DMS153 treated with DMSO at 0.1 percent for 48 hours (cell line): ENCODE data around the gene TTC21B.
"Not testable (repeated sequence)": the region's sequence is repeated elsewhere in the genome, so short reads cannot be mapped to it uniquely, and the experiment has no call there.

Source experiments
- DNase-seq: peaks from one replicate; lab custom pipeline; 2025; ENCODE audit not compliant: unreplicated experiment; lab: John Stamatoyannopoulos, UW

The TTC21B gene

GRCh38 chr2:165888171-165888570, 65.4 kb downstream of the TTC21B start:
- DNase-seq = no peak

GRCh38 chr2:165886487-165887146, 67.0 kb downstream of the TTC21B start:
- no peak for DNase-seq

GRCh38 chr2:165877565-165878550, 75.7 kb downstream of the TTC21B start:
- no peak for DNase-seq

- DNase-seq = no peak
Measured at GRCh38 chr2:165876712-165877111, 76.9 kb downstream of the TTC21B start.

- no peak for DNase-seq
Measured at GRCh38 chr2:165876269-165876668, 77.3 kb downstream of the TTC21B start.

- DNase-seq = peak; percentile 39
Measured at GRCh38 chr2:165874445-165875039, 79.0 kb downstream of the TTC21B start.

- DNase-seq = no peak
Measured at GRCh38 chr2:165872101-165872791, 81.3 kb downstream of the TTC21B start.

GRCh38 chr2:165871025-165871424, 82.6 kb downstream of the TTC21B start:
- DNase-seq = no peak

GRCh38 chr2:165870346-165870745, 83.2 kb downstream of the TTC21B start:
- no peak for DNase-seq

- DNase-seq = no peak
Measured at GRCh38 chr2:165868211-165868610, 85.4 kb downstream of the TTC21B start.

- no peak for DNase-seq
Measured at GRCh38 chr2:165864296-165864695, 89.3 kb downstream of the TTC21B start.

- DNase-seq = no peak
Measured at GRCh38 chr2:165863810-165864261, 89.7 kb downstream of the TTC21B start.

- not testable (repeated sequence) for DNase-seq
Measured at GRCh38 chr2:165861083-165861482, 92.5 kb downstream of the TTC21B start.

GRCh38 chr2:165859723-165860122, 93.9 kb downstream of the TTC21B start:
- not testable (repeated sequence) for DNase-seq

GRCh38 chr2:165857876-165858275, 95.7 kb downstream of the TTC21B start:
- DNase-seq = no peak

GRCh38 chr2:165852394-165852793, 101.2 kb downstream of the TTC21B start:
- DNase-seq = no peak

GRCh38 chr2:165847001-165847400, 106.6 kb downstream of the TTC21B start:
- DNase-seq = no peak

- no peak for DNase-seq
Measured at GRCh38 chr2:165846056-165846455, 107.5 kb downstream of the TTC21B start.

GRCh38 chr2:165844216-165844615, 109.4 kb downstream of the TTC21B start:
- no peak for DNase-seq

GRCh38 chr2:165843351-165843750, 110.2 kb downstream of the TTC21B start:
- DNase-seq = peak; percentile 60
